IPS DF 4.7 (cell line): ENCODE data around the gene CD300C.
"Not testable (repeated sequence)": the region's sequence is repeated elsewhere in the genome, so short reads cannot be mapped to it uniquely, and the experiment has no call there.

Experiments
- DNase-seq: peaks from one replicate; pipeline ENCODE4 v3.0.0-alpha.2; 2013; ENCODE audit warnings: low spot score; ENCODE audit errors: extremely low read depth

CD300C gene

DNA sequence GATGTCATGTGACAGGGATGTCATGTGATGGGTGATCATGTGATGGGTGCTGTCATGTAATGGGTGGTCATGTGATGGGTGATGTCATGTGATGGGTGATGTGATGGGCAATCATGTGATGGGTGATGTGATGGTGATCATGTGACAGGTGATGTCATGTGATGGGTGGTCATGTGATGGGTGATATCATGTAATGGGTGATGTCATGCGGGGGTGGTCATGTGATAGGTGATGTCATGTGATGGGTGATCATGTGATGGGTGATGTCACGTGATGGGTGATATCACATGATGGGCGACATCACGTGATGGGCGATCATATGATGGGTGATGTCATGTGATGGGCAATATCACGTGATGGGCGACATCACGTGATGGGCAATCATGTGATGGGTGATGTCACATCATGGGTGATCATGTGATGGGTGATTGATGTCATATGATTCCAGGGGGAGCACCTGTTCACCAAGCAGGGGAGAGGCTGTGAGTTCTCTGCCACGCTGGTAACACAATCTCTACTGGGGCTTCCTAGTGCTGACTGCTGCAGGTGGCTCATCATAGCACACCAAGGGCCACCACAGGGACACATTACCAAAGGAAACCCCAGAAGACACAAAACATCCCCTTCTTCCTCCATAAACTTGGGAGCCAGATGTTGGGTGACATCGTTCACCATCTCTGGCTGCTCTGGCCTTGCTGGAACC lies 31.1 kb downstream of the CD300C start:
- no peak for DNase-seq

DNA sequence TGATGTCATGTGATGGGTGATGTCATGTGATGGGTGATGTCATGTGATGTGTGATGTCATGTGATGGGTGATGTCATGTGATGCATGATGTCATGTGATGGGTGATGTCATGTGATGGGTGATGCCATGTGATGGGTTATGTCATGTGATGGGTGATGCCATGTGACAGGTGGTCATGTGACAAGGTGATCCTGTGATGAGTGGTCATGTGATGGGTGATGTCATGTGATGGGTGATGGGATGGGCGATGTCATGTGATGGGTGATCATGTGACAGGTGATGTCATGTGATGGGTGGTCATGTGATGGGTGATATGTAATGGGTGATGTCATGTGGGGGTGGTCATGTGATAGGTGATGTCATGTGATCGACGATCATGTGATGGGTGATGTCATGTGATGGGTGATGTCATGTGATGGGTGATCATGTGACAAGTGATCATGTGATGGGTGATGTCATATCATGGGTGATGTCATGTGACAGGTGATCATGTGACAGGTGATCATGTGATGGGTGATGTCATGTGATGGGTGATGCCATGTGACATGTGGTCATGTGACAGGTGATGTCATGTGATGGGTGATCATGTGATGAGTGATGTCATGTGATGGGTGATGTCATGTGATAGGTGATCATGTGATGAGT lies 31.8 kb downstream of the CD300C start:
- no peak for DNase-seq

DNA sequence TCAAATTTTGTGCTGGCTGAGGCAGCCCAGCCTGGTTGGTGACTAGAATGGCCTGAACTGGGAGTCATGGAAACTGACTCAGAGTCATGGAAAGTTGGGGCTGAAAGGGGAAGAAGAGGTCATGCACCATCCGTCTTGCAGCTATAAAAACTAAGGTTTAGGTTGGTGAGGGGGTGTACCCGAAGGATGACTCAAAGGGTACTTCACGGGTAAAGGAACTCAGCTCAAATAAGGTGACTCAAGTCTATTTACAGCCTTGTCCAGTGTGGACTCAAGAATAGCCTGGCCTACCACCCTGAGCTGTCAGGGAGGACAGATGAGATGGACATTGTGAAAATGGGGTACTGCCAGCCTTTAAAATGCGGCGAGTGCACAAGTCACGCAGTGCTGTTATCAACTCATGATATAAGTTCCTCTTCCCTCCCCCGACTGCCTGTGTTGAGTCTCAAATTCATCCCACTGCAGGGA lies 33.3 kb downstream of the CD300C start:
- no peak for DNase-seq

DNA sequence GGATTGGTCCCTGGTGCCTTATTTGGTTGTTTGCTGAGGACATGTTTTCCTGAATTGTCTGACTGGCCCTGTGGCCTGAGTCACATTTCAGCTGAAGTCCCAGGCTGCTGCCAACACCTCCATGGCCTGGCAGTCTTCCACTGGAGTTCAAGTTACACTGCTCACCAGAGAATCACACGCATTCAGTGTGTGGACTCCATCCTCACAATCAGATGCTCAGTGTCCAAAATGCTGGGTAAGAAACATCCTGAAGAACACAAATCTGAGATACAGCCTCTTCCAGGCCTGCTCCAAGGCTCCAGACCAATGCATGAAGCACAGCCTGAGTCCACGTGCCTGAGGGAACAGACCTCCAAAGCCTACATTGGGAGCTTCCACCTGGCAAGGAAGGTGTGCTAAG lies 33.9 kb downstream of the CD300C start:
- no peak for DNase-seq

DNA sequence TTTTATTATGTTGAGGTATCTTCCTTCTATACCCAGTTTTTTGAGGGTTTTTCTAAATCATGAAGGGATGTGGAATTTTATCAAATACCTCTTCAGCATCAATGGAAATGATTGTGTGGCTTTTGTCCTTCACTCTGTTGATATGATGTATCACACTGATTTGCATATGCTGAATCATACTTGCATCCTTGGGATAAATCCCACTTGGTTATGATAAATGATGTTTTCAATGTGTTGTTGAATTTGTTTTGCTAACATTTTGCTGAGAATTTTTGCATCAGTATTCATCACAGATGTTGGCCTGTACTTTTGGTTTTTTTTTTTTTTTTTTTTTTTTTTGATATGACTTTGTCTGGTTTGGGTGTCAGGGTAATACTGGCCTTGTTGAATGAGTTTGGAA lies 37.8 kb downstream of the CD300C start:
- DNase-seq = no peak

DNA sequence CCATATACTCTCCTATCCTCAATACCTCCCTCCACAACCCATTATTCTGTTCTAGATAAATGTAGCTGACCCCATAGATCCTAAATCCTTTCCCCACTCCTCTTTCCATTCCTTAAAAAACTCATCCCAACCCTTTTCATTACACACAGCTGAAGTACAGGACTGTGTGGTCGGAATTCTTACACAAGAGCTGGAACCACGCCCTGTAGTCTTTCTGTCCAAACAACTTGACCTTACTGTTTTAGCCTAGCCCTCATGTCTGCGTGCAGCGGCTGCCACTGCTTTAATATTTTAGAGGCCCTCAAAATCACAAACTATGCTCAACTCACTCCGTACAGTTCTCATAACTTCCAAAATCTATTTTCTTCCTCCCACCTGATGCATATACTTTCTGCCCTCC lies 42.0 kb downstream of the CD300C start:
- not testable (repeated sequence) for DNase-seq

DNA sequence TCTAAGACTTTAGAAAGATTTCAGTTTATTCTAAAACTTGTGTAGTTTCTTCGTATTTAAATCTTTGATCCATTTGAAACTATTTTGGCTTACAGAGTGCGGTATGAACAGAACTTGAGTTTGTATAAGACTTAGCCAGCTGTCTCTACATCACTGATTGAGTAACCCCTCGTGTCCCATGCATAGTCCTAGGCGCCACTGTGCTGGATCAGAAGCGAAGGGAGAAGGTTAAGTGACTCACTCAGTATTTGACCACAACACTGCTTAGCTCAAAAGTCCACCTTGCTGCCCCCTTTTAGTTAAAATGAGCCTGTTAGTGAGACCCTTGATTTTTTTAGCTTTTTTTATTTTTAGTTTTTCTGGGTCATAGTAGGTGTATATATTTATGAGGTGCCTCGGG lies 43.1 kb downstream of the CD300C start:
- DNase-seq = no peak

DNA sequence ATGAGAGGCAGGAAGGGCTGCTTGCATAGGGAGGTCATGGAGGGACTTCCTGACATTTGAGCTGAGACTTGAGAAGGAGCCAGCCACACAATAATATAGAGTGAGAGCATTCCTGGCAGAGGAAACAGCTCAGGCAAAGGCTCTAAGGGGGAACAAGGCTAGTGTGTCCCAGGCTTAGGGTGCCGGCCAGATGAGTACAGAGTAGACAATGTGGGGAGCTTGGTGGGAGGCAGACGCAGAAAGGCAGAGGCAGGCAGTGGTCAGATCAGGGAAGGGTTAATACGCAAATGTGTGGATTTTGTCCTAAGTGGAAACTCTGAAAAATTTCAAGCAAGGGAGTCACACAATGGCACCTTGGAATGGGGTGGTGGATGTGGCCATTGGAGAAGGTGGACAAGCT lies 45.9 kb downstream of the CD300C start:
- no peak for DNase-seq

DNA sequence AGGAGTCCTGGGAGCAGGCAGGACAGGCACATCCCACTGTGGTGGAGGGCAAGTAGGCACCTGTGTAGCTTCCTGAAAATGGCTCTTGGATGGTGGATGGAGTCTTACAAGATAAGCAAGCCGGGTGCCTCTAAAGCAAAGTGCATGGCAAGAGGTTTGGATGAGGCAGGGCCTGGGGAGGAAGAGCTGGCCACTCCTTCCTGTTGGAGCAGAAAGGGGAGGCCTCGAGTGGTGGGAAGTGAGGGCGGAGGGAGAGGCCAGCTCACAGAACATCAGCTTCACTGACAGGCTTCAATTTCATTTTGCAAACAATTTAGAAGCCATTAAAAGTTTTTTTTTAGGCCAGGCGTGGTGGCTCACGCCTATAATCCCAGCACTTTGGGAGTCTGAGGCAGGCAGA lies 48.4 kb downstream of the CD300C start:
- no peak for DNase-seq

DNA sequence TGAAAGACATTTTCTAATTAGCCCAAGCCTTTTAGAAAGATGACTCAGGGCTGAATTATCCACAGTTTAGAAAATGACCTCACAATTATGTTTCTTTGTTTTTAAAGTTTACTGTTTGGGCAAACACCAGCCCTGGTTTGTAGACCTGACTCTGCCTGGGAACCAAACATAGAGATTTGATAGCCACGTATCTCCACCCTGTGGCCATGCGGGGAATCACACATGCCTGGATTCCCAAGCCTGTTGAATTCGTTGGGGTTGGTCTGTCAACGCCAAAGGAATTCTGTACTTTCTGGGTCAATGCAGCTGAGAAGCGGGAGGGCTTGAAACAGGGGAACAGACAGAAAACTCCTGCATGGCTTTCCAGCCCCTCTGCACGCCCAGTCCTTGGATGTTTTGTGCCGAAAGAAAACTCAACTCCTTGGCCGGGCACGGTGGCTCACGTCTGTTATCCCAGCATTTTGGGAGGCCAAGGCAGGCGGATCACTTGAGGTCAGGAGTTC lies 52.5 kb downstream of the CD300C start:
- DNase-seq = peak; percentile 79

DNA sequence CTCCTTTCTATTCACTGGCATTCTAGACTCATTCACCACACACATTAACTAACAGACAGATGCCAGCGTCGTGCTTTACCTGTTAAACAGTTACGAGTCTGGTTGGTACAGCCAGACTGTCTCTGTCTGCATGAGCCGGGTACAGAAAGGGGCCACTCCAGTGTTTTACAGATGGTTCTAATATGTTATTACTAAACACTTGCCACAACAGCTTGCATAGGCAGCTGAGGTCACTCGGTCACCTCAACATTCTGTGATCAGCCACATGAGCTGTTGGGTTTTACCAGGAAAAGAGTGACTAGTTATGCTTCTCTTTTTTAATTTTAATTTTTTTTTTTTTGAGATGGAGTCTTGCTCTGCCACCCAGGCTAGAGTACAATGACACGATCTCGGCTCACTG lies 54.3 kb downstream of the CD300C start:
- DNase-seq = no peak
